HUDEP-2 (cell line): ENCODE results near the gene LHFPL2.
A peak's percentile ranks its signal among the peaks of the same experiment; 100 is the strongest.
"Not testable (repeated sequence)": the region's sequence is repeated elsewhere in the genome, so short reads cannot be mapped to it uniquely, and the experiment has no call there.

Experiments used
- DNase-seq, 76 experiments: peaks; one replicate each; lab custom pipeline; 2025; ENCODE audit not compliant: unreplicated experiment in 76 of 76; lab: John Stamatoyannopoulos, UW

Gene LHFPL2

GRCh38 chr5:78487846-78488245 is 160.7 kb downstream of the LHFPL2 start:
- no peak for DNase-seq

GRCh38 chr5:78486218-78486617 is 162.4 kb downstream of the LHFPL2 start:
- DNase-seq: no peak

GRCh38 chr5:78483809-78484521 is 164.6 kb downstream of the LHFPL2 start:
- DNase-seq: peak in 61 of 76 experiments; percentile 12 to 93 (median 64)

GRCh38 chr5:78482948-78483347 is 165.6 kb downstream of the LHFPL2 start:
- no peak for DNase-seq

GRCh38 chr5:78476795-78477194 is 171.8 kb downstream of the LHFPL2 start:
- no peak for DNase-seq

GRCh38 chr5:78475370-78475769 is 173.2 kb downstream of the LHFPL2 start:
- no peak for DNase-seq

- DNase-seq: peak in 4 of 76 experiments; percentile 10 to 20 (median 17)
These were observed 174.8 kb downstream of the LHFPL2 start for GRCh38 chr5:78473751-78474150.

- DNase-seq: no peak
These were observed 176.0 kb downstream of the LHFPL2 start for GRCh38 chr5:78472469-78473106.

- DNase-seq: no peak
These were observed 176.7 kb downstream of the LHFPL2 start for GRCh38 chr5:78471896-78472295.

- peak in 20 of 76 experiments; percentile 2 to 46 (median 22) for DNase-seq
These were observed 180.7 kb downstream of the LHFPL2 start for GRCh38 chr5:78467752-78468357.

- DNase-seq: no peak
These were observed 181.4 kb downstream of the LHFPL2 start for GRCh38 chr5:78467140-78467539.

GRCh38 chr5:78458843-78459242 is 189.7 kb downstream of the LHFPL2 start:
- no peak for DNase-seq

GRCh38 chr5:78457507-78457906 is 191.1 kb downstream of the LHFPL2 start:
- DNase-seq: not testable (repeated sequence)

- no peak for DNase-seq
These were observed 199.5 kb downstream of the LHFPL2 start for GRCh38 chr5:78449103-78449502.

GRCh38 chr5:78447775-78448424 is 200.7 kb downstream of the LHFPL2 start:
- DNase-seq: no peak
